Activated CD8-positive, alpha-beta memory T cell treated with anti-CD3 and anti-CD28 coated beads, Interleukin-2, amount 50 U/mL, for 1 hour (primary cell): ENCODE data around the gene TSPAN7.

Experiments used
- DNase-seq: peaks from one replicate; pipeline ENCODE4 v3.0.0-alpha.2; 2020; ENCODE audit errors: extremely low read depth

TSPAN7 gene

GRCh38 chrX:38595801-38596200 lies 34.5 kb downstream of the TSPAN7 start:
- DNase-seq = no peak

GRCh38 chrX:38596939-38597338 lies 35.6 kb downstream of the TSPAN7 start:
- no peak for DNase-seq

- DNase-seq = no peak
Observed at GRCh38 chrX:38599796-38600755, 38.7 kb downstream of the TSPAN7 start.

GRCh38 chrX:38601866-38602265 lies 40.5 kb downstream of the TSPAN7 start:
- no peak for DNase-seq

GRCh38 chrX:38606821-38607220 lies 45.5 kb downstream of the TSPAN7 start:
- DNase-seq = no peak

- DNase-seq = no peak
Observed at GRCh38 chrX:38607976-38608375, 46.6 kb downstream of the TSPAN7 start.

- DNase-seq = no peak
Observed at GRCh38 chrX:38610849-38611248, 49.5 kb downstream of the TSPAN7 start.

- no peak for DNase-seq
Observed at GRCh38 chrX:38612281-38612680, 50.9 kb downstream of the TSPAN7 start.

GRCh38 chrX:38614485-38614884 lies 53.1 kb downstream of the TSPAN7 start:
- DNase-seq = no peak

GRCh38 chrX:38616904-38617303 lies 55.6 kb downstream of the TSPAN7 start:
- DNase-seq = no peak

- no peak for DNase-seq
Observed at GRCh38 chrX:38618180-38618579, 56.8 kb downstream of the TSPAN7 start.

- DNase-seq = no peak
Observed at GRCh38 chrX:38620623-38621022, 59.3 kb downstream of the TSPAN7 start.

- DNase-seq = no peak
Observed at GRCh38 chrX:38626296-38626695, 65.0 kb downstream of the TSPAN7 start.

- DNase-seq = no peak
Observed at GRCh38 chrX:38627683-38628082, 66.3 kb downstream of the TSPAN7 start.

- DNase-seq = no peak
Observed at GRCh38 chrX:38628587-38628986, 67.2 kb downstream of the TSPAN7 start.

GRCh38 chrX:38632516-38632915 lies 71.2 kb downstream of the TSPAN7 start:
- no peak for DNase-seq

GRCh38 chrX:38634665-38635064 lies 73.3 kb downstream of the TSPAN7 start:
- no peak for DNase-seq

GRCh38 chrX:38636949-38637819 lies 75.8 kb downstream of the TSPAN7 start:
- no peak for DNase-seq

- DNase-seq = no peak
Observed at GRCh38 chrX:38638952-38639529, 77.7 kb downstream of the TSPAN7 start.

GRCh38 chrX:38639730-38640129 lies 78.4 kb downstream of the TSPAN7 start:
- no peak for DNase-seq

- no peak for DNase-seq
Observed at GRCh38 chrX:38641197-38641596, 79.9 kb downstream of the TSPAN7 start.

GRCh38 chrX:38643903-38644302 lies 82.6 kb downstream of the TSPAN7 start:
- DNase-seq = no peak
